ENCODE measurements around the gene RFX4. TPM values are rescaled to one million over a fixed set of nuclear protein-coding genes. Genes with fewer than 3 reads are reported as not detected.
A peak's percentile ranks its signal among the peaks of the same experiment; 100 is the strongest.

Gene RFX4
- total and polyA plus RNA-seq, 8 donors = 0.05 to 0.51 (median 0.12) TPM; not detected in 1

- no peaks in the 10 kb centered on the region for H3K9me3 ChIP-seq
- H3K27me3 ChIP-seq = no peaks in the 10 kb centered on the region
- intact Hi-C loops (cut with DNase I) = no loop called here
- H3K4me1 ChIP-seq = peaks cover 0 to 3% (median 0%) of the 10 kb centered on the region in 3 donors
- no peak overlapping the region for H3K4me3 ChIP-seq
- WGBS, 2 donors = 80 to 85% methylated on average over 3 of the region's 3 CpGs
- no peaks in the 10 kb centered on the region for H3K36me3 ChIP-seq
- DNase-seq (no peak), FAIRE-seq (no peak), ATAC-seq (peak in 1 of 4 donors; percentile 27)
- TF ChIP-seq, protein P1, sequence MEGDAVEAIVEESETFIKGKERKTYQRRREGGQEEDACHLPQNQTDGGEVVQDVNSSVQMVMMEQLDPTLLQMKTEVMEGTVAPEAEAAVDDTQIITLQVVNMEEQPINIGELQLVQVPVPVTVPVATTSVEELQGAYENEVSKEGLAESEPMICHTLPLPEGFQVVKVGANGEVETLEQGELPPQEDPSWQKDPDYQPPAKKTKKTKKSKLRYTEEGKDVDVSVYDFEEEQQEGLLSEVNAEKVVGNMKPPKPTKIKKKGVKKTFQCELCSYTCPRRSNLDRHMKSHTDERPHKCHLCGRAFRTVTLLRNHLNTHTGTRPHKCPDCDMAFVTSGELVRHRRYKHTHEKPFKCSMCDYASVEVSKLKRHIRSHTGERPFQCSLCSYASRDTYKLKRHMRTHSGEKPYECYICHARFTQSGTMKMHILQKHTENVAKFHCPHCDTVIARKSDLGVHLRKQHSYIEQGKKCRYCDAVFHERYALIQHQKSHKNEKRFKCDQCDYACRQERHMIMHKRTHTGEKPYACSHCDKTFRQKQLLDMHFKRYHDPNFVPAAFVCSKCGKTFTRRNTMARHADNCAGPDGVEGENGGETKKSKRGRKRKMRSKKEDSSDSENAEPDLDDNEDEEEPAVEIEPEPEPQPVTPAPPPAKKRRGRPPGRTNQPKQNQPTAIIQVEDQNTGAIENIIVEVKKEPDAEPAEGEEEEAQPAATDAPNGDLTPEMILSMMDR (IDR thresholded peaks at IDR 0.05) = no peak
- H3K27ac ChIP-seq = no peak overlapping the region
Observed at GRCh38 chr12:106764738-106765137, 181.9 kb downstream of the RFX4 start.

- no peak for FAIRE-seq
- ATAC-seq = peak in 3 of 4 donors; percentile 17 to 30 (median 18)
- no peaks in the 10 kb centered on the region for H3K9me3 ChIP-seq
- no peaks in the 10 kb centered on the region for H3K36me3 ChIP-seq
- WGBS, 2 donors = 57 to 72% methylated on average over 8 of the region's 8 CpGs
- H3K4me3 ChIP-seq = no peak overlapping the region
- H3K27ac ChIP-seq = peak overlapping the region; percentile 53 to 74 (median 61)
- intact Hi-C loops (cut with DNase I) = no loop called here
- DNase-seq = peak in 2 of 6 donors; percentile 44 to 46
- TF ChIP-seq, protein P1 (IDR thresholded peaks at IDR 0.05) = no peak
- peaks cover 0 to 4% (median 3%) of the 10 kb centered on the region in 3 donors for H3K4me1 ChIP-seq
- H3K27me3 ChIP-seq = no peaks in the 10 kb centered on the region
Observed at GRCh38 chr12:106766393-106766826, 183.6 kb downstream of the RFX4 start.

DNA sequence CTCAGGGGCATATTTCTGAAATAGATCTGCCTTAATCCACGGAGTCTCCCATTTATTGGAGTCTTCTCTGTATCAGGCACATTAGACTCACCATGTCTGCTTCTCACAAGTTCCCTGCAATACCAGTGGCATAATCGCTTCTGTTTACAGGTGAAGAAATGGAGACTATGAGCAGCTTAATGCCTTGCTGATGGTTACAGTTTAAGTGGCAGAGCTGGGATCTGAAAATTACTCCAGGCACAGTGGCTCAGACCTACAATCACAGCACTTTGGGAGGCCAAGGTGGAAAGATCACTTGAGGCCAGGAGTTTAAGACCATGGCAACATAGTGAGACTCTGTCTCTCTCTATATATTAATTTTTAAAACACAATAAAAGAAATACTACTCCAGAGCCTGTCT is 184.4 kb downstream of the RFX4 start:
- Histone ChIP-seq H3K27me3 (no peaks in the 10 kb centered on the region), H3K4me3 (no peak overlapping the region), H3K27ac (peak overlapping the region; percentile 53 to 74 (median 61)), H3K36me3 (no peaks in the 10 kb centered on the region), H3K9me3 (no peaks in the 10 kb centered on the region), H3K4me1 (peaks cover 0 to 6% (median 3%) of the 10 kb centered on the region in 3 donors)
- intact Hi-C loops (cut with DNase I) = no loop called here
- TF ChIP-seq, protein P1 (IDR thresholded peaks at IDR 0.05) = no peak
- whole genome bisulfite sequencing, 2 donors = 41 to 59% methylated on average over 2 of the region's 2 CpGs
- FAIRE-seq = no peak
- no peak for DNase-seq
- no peak for ATAC-seq

DNA sequence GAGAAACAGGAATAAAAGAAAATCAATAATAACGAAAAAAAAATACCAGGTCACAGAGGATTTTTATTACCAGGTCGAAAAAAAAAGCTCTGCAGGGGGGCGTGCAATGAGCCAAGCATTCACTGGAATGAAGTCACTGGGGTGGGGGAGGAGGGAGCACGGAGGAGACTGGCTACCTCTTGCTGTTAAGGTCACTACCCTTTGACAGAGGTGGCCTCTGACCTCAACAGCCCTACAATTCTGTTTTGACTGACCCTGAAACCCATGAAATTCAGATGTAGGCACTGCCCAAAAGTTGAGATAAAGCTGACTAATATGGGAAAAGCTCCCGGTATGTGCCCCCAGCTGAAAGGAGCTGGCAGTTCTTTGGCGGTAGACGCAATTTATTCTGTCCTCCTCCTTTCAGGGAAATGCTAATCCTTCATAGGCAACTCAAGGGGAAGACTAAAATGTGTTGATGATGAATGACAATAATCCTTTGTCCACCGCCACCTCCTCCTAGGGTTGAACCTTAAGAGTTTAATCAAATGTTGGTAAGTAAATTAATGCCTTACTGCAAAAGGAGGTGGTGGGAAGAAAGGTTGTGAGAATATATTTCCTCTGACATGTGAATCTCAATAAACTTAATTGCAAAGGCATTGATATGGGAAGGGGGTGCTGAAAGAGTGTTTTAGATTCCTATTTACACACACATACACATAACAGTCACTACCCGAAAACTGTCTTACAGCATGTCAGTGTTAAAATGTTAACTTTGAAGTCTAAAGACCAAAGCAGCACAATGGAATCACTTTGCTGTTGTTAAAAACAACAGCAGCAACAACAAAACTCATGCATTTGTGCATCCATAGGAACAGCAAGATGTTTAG is 185.4 kb downstream of the RFX4 start:
- 30 to 40% methylated on average over 9 of the region's 9 CpGs for WGBS, 2 donors
- DNase-seq = peak in 4 of 6 donors; percentile 49 to 69 (median 61)
- Histone ChIP-seq H3K4me1 (peaks cover 0 to 6% (median 4%) of the 10 kb centered on the region in 3 donors), H3K36me3 (no peaks in the 10 kb centered on the region), H3K27ac (peak overlapping the region; percentile 14 to 74 (median 61)), H3K4me3 (no peak overlapping the region), H3K9me3 (no peaks in the 10 kb centered on the region), H3K27me3 (no peaks in the 10 kb centered on the region)
- intact Hi-C loops (cut with DNase I) = no loop called here
- TF ChIP-seq, protein P1 (IDR thresholded peaks at IDR 0.05) = no peak
- no peak for FAIRE-seq
- ATAC-seq = peak; percentile 52 to 76 (median 72)

Data from pancreas (tissue), 10 donors.